Esophagus squamous epithelium (tissue), 5 donors: Measurements from ENCODE around the gene RUNDC1. TPM values are rescaled to one million over a fixed set of nuclear protein-coding genes. Genes with fewer than 3 reads are reported as not detected.

Source experiments
- DNase-seq: peaks from one replicate; lab custom pipeline; 2025; lab: John Stamatoyannopoulos, UW
- H3K27ac ChIP-seq, 4 donors: fragments of 200-600 bp; sonication (generic); one replicate each; pipeline ENCODE4 v1.5.1; 2016 to 2019; ENCODE audit warnings: mild to moderate bottlenecking in 1 of 4
- H3K27me3 ChIP-seq, 4 donors: fragments of 200-600 bp; sonication (generic); 1 replicate in 3 of 4; 2 replicates in 1 of 4; pipeline versions ENCODE4 v1.5.1 to v1.6.0; 2017 to 2021; ENCODE audit warnings: antibody characterized with exemption in 1 of 4
- H3K36me3 ChIP-seq, 3 donors: fragments of 200-600 bp; sonication (generic); one replicate each; pipeline ENCODE4 v1.5.1; 2016 to 2019
- H3K4me1 ChIP-seq, 3 donors: fragments of 200-600 bp; sonication (generic); one replicate each; pipeline ENCODE4 v1.5.1; 2017 to 2019
- H3K4me3 ChIP-seq, 4 donors: fragments of 200-600 bp; sonication (generic); 1 replicate in 3 of 4; 2 replicates in 1 of 4; pipeline ENCODE4 v1.5.1; 2016 to 2019; ENCODE audit warnings: mild to moderate bottlenecking in 2 of 4, moderate library complexity in 1 of 4
- H3K9me3 ChIP-seq, 3 donors: fragments of 200-600 bp; sonication (generic); one replicate each; pipeline ENCODE4 v1.5.1; 2016 to 2019
- POLR2A ChIP-seq, 4 donors: fragments of 450-650 bp; IDR thresholded peaks; one replicate each; pipeline ENCODE4 v1.6.1; 2017; ENCODE audit warnings: antibody characterized with exemption in 4 of 4, mild to moderate bottlenecking in 4 of 4, moderate library complexity in 3 of 4
- WGBS, 2 donors: methylation state at CpG; one replicate each; pipeline ENCODE4 v1.1.5; 2018; 5-methylcytosine and 5-hydroxymethylcytosine counted together
- intact Hi-C: fragments of 100-400 bp; cut with DNase I; formaldehyde crosslinking; loops from one replicate; pipeline ENCODE4 v1.15.0; 2022
- total RNA-seq, 4 donors: library from RNA; depleted of rRNA; stranded (reverse); fragments of >200 nt; gene quantifications; one replicate each; pipeline ENCODE4 v1.1.0, GENCODE V29; 2016
- TF ChIP-seq, protein P1 (sequence below), 6 experiments: fragments of 450-650 bp in 4 of 6; fragments of 200-600 bp in 2 of 6; sonication (generic) in 2 of 6; IDR thresholded peaks; one replicate each; pipeline ENCODE4 v1.5.1; 2016 to 2019; ENCODE audit warnings: antibody characterized with exemption in 6 of 6, mild to moderate bottlenecking in 4 of 6, moderate library complexity in 4 of 6
- donor health status: DM: yes; HTN: yes; CAD: no.

Gene RUNDC1
- 1 to 10 TPM; 7.4 to 9.8 (median 8.5) TPM for total RNA-seq

DNA sequence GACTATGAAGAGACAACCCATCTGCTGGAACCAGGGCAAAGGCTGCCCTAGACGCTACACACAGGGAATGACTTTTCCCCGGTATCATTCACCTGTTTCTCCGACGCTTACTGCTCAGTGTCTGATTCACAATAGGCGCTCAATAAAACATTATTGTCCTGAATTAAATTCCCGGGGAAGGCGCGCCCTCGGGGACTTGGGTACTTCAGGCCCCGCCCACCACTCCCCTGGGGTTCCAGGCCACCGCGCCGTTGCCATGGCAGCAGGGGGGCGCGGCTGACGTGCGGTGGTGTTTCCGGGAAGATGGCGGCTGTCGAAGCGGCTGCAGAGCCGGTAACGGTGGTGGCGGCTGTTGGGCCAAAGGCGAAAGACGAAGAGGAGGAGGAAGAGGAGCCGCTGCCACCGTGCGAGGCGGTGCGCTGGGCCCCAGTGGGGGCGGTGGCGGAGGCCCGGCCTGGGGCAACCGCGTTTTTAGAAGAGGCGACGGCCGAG lies at the start of gene RUNDC1:
Gene RUNDC1, plus strand, starts transcription at position 292 of the 492 bp plus-strand sequence. Its CDS starts 12 bp downstream, at position 304.
- Histone ChIP-seq H3K9me3 (no peaks in the 10 kb centered on the region), H3K27ac (peak within 1 kb of the TSS; percentile 82 to 95 (median 87)), H3K27me3 (no peaks in the 10 kb centered on the region), H3K4me3 (peak within 1 kb of the TSS; percentile 70 to 97 (median 88)), H3K36me3 (peaks cover 0 to 7% (median 4%) of the 10 kb centered on the region in 3 donors), H3K4me1 (peaks cover 9 to 49% (median 19%) of the 10 kb centered on the region in 3 donors)
- intact Hi-C loops: no loop called here
- WGBS, 2 donors: 0% methylated on average over 5 to 21 of the region's 39 CpGs
- peak in 1 of 4 donors; percentile 61 for TF ChIP-seq POLR2A (IDR thresholded peaks at IDR 0.05)
- TF ChIP-seq, protein P1, sequence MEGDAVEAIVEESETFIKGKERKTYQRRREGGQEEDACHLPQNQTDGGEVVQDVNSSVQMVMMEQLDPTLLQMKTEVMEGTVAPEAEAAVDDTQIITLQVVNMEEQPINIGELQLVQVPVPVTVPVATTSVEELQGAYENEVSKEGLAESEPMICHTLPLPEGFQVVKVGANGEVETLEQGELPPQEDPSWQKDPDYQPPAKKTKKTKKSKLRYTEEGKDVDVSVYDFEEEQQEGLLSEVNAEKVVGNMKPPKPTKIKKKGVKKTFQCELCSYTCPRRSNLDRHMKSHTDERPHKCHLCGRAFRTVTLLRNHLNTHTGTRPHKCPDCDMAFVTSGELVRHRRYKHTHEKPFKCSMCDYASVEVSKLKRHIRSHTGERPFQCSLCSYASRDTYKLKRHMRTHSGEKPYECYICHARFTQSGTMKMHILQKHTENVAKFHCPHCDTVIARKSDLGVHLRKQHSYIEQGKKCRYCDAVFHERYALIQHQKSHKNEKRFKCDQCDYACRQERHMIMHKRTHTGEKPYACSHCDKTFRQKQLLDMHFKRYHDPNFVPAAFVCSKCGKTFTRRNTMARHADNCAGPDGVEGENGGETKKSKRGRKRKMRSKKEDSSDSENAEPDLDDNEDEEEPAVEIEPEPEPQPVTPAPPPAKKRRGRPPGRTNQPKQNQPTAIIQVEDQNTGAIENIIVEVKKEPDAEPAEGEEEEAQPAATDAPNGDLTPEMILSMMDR (IDR thresholded peaks at IDR 0.05): no peak
- DNase-seq: peak; percentile 54

DNA sequence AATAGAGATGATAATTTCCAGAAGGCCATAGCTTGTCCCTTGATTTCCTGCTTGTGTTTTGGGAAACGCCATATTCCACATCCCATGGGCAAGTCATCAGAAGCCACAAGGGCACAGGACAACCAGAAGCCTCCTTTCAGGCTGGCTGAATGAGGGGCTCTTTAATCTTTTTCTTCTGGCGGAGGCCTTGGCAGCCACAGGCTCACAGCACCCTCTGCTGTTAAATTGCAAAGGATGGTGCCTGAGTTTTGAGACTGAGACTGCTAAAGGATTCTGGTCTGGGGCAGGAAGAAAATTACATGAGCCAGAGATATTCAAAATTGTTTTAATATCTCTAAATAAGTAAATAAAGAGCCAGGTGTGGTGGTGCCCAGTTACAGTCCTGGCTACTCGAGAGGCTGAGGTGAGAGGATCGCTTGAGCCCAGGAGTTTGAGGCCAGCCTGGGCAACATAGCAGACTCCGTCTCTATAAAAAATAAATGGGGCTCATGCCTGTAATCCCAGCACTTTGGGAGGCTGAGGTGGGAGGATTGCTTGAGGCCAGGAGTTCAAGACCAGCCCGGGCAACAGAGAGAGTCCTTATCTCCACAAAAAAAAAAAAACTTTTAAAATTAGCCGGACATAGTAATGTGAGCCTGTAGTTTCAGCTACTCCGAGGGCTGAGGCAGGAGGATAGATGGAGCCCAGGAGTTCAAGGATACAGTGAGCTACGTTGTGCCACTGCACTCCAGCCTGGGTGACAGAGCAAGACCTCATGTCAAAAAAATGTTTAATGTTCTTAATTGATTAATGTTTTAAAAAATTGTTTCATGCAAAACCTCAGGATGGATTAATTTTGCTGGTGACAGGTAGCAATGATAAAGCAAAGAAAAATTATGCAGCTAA lies 42.4 kb upstream of the RUNDC1 start:
- no peak overlapping the region for H3K4me3 ChIP-seq
- no peak overlapping the region for H3K27ac ChIP-seq
- peaks cover 0 to 7% (median 0%) of the 10 kb centered on the region in 4 donors for H3K27me3 ChIP-seq
- no peak for TF ChIP-seq POLR2A (IDR thresholded peaks at IDR 0.05)
- TF ChIP-seq, protein P1 (IDR thresholded peaks at IDR 0.05): peak; percentile 29 to 64 (median 45)
- no peaks in the 10 kb centered on the region for H3K4me1 ChIP-seq
- H3K36me3 ChIP-seq: no peaks in the 10 kb centered on the region
- H3K9me3 ChIP-seq: no peaks in the 10 kb centered on the region
- no peak for DNase-seq
- intact Hi-C loops: loop anchor here (10.0 kb wide), 1 partner anchor 93 kb away; the partner anchor contains the start of gene AOC2
- WGBS, 2 donors: 39 to 41% methylated on average over 9 of the region's 9 CpGs

DNA sequence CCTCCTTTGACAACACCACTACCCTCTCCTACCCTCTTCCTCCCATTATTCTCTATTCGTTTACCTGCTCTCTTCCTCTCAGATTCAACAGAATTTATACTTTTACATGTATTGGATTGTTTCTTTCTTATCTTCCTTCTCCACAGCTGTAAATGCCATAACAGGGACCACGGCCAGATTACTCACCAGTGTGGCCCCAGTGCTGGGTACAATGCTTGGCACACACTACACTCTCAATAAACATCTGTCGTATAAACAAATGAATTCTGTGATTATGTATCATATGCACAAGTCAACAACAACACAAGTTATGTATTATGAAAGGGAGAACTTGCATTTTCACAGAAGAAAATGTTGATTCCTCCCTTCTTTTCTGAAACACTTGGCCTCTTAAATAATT lies 36.2 kb upstream of the RUNDC1 start:
- WGBS, 2 donors: 50% methylated on average over 3 of the region's 3 CpGs
- Histone ChIP-seq H3K27me3 (no peaks in the 10 kb centered on the region), H3K9me3 (no peaks in the 10 kb centered on the region), H3K36me3 (peaks cover 0 to 21% (median 0%) of the 10 kb centered on the region in 3 donors), H3K27ac (no peak overlapping the region), H3K4me1 (no peaks in the 10 kb centered on the region), H3K4me3 (no peak overlapping the region)
- intact Hi-C loops: no loop called here
- TF ChIP-seq POLR2A (IDR thresholded peaks at IDR 0.05): no peak
- TF ChIP-seq, protein P1 (IDR thresholded peaks at IDR 0.05): no peak
- no peak for DNase-seq

DNA sequence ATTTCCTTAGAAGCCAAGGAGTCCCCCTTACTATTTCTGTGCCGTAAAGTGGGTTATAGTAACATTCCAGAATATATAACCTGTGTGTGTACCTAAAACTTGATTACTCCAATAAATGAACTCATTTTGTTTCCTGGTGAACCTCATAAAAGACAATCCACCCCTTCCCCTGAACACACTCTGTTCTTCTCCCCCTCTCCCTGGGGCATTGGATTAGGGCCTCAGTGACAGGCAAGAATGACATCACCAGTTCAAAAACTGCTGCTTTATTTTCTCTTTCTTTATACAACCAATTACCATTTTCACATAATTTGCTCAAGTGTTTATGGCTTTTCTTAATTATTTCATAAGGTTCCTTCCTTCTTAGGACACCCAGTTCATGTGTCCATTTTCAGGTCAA lies 33.6 kb upstream of the RUNDC1 start:
- no peaks in the 10 kb centered on the region for H3K9me3 ChIP-seq
- no peak overlapping the region for H3K27ac ChIP-seq
- H3K4me3 ChIP-seq: no peak overlapping the region
- TF ChIP-seq, protein P1 (IDR thresholded peaks at IDR 0.05): no peak
- TF ChIP-seq POLR2A (IDR thresholded peaks at IDR 0.05): no peak
- WGBS, 2 donors: 81 to 84% methylated on average over 1 of the region's 1 CpG
- H3K27me3 ChIP-seq: no peaks in the 10 kb centered on the region
- intact Hi-C loops: no loop called here
- no peaks in the 10 kb centered on the region for H3K4me1 ChIP-seq
- peaks cover 0 to 47% (median 0%) of the 10 kb centered on the region in 3 donors for H3K36me3 ChIP-seq
- DNase-seq: no peak
